HepG2 (cell line): Measurements from ENCODE around the gene PLA2G4A. TPM values are rescaled to one million over a fixed set of nuclear protein-coding genes. Genes with fewer than 3 reads are reported as not detected.

Experiments
- ATAC-seq: fragments of 200-7000 bp; cut with Tn5 transposase; 3 replicates; pipeline ENCODE4 v1.9.1; 2020; ENCODE audit warnings: mild to moderate bottlenecking, moderate library complexity
- BruUV-seq: library from RNA; stranded (reverse); fragments of 400-500 nt; replicated peaks from 2 replicates; lab custom pipeline; 2021; lab: Mats Ljungman, UMichigan
- CTCF ChIA-PET: fragments of 300-600 bp; formaldehyde crosslinking; extraction: SDS; loops from one replicate; lab custom pipeline; 2021; ENCODE audit warnings: low total read pairs, inconsistent platforms, low intra/inter-chr PET ratio; lab: Yijun Ruan, JAX
- POLR2A ChIA-PET: fragments of 350-600 bp; sonication (Branson Sonifier 250); formaldehyde crosslinking; loops from one replicate; lab custom pipeline; 2020; ENCODE audit warnings: antibody characterized with exemption, inconsistent platforms; lab: Yijun Ruan, JAX
- DNase-seq: peaks from one replicate; pipeline ENCODE4 v3.0.0-alpha.2; 2015; ENCODE audit warnings: low spot score
- FAIRE-seq: peaks from 3 replicates; lab custom pipeline; 2011; peaks lifted over from hg19 to GRCh38; lab: Jason Lieb, UNC
- H2AFZ ChIP-seq: one replicate; pipeline ENCODE4 v1.6.1; 2011; ENCODE audit warnings: low read length, inconsistent platforms
- H3K27ac ChIP-seq: fragments of 300-600 bp; 3 replicates; pipeline ENCODE4 v1.8.0; 2011; ENCODE audit warnings: mixed run types, mild to moderate bottlenecking, mixed read lengths, low read length, inconsistent platforms; ENCODE audit not compliant: insufficient read depth; ENCODE audit errors: extremely low read length
- H3K27me3 ChIP-seq, 2 experiments: fragments of 200-600 bp in 1 of 2; 2 replicates in 1 of 2; 3 replicates in 1 of 2; pipeline versions ENCODE4 v1.6.0 to v1.8.0; 2011; ENCODE audit warnings: low read length in 2 of 2, mild to moderate bottlenecking in 2 of 2, moderate library complexity in 2 of 2, inconsistent platforms in 1 of 2; ENCODE audit not compliant: insufficient read depth in 2 of 2, control insufficient read depth in 1 of 2
- H3K36me3 ChIP-seq, 2 experiments: fragments of 200-600 bp in 1 of 2; replicated peaks in 1 of 2; 2 replicates in 1 of 2; 3 replicates in 1 of 2; pipeline versions ENCODE4 v1.5.1 to v1.8.0; 2011; ENCODE audit warnings: low read length in 2 of 2, inconsistent platforms in 1 of 2; ENCODE audit not compliant: insufficient read depth in 2 of 2, control insufficient read depth in 1 of 2
- H3K4me1 ChIP-seq: 2 replicates; pipeline ENCODE4 v1.5.1; 2012; ENCODE audit warnings: low read length, inconsistent platforms; ENCODE audit not compliant: insufficient read depth
- H3K4me2 ChIP-seq: 2 replicates; pipeline ENCODE4 v1.6.0; 2011; ENCODE audit warnings: low read depth, low read length, inconsistent platforms
- H3K4me3 ChIP-seq, 3 experiments: fragments of 200-600 bp in 1 of 3; sonication (generic), shearing (Covaris generic) in 1 of 3; replicated peaks in 1 of 3; 2 replicates each; pipeline ENCODE4 v1.5.1; 2011 to 2016; ENCODE audit warnings: low read length in 3 of 3, inconsistent platforms in 2 of 3, low read depth in 2 of 3, mild to moderate bottlenecking in 2 of 3, control low read depth in 1 of 3, mixed read lengths in 1 of 3; ENCODE audit not compliant: insufficient read depth in 1 of 3
- H3K79me2 ChIP-seq: one replicate; pipeline ENCODE4 v1.6.1; 2011; ENCODE audit warnings: low read length, inconsistent platforms; ENCODE audit not compliant: insufficient read depth
- H3K9ac ChIP-seq: 2 replicates; pipeline ENCODE4 v1.6.0; 2011; ENCODE audit warnings: mild to moderate bottlenecking, low read depth, low read length, inconsistent platforms; ENCODE audit not compliant: insufficient read depth
- H3K9me3 ChIP-seq: 2 replicates; pipeline ENCODE4 v1.5.1; 2012; ENCODE audit warnings: mild to moderate bottlenecking, low read length
- H4K20me1 ChIP-seq: 2 replicates; pipeline ENCODE4 v1.6.0; 2011; ENCODE audit warnings: inconsistent platforms, mild to moderate bottlenecking, low read length, moderate library complexity; ENCODE audit not compliant: insufficient read depth
- CHD4 ChIP-seq: fragments of 200-600 bp; sonication (generic); IDR thresholded peaks from 2 replicates; pipeline ENCODE4 v1.7.0; 2017; ENCODE audit warnings: mild to moderate bottlenecking, low read length, borderline replicate concordance
- ELF1 ChIP-seq: sonication (generic); formaldehyde crosslinking; IDR thresholded peaks from 2 replicates; pipeline ENCODE4 v1.4.0; 2020; ENCODE audit warnings: missing genetic modification reagents
- HDAC2 ChIP-seq: sonication (generic); formaldehyde crosslinking; IDR thresholded peaks from 2 replicates; pipeline ENCODE4 v1.4.0; 2020; ENCODE audit warnings: missing genetic modification reagents
- JARID2 ChIP-seq: sonication (generic); formaldehyde crosslinking; IDR thresholded peaks from 2 replicates; pipeline ENCODE4 v1.8.1; 2023; ENCODE audit warnings: missing genetic modification reagents, inconsistent platforms; ENCODE audit not compliant: insufficient replicate concordance
- NFE2 ChIP-seq: sonication (generic); formaldehyde crosslinking; IDR thresholded peaks from 2 replicates; pipeline ENCODE4 v1.4.0; 2020; ENCODE audit warnings: missing genetic modification reagents
- PTBP1 ChIP-seq: fragments of 200-400 bp; formaldehyde crosslinking; IDR thresholded peaks from 2 replicates; pipeline ENCODE4 v1.6.1; 2018; ENCODE audit warnings: low read length, low read depth; ENCODE audit not compliant: poor library complexity, severe bottlenecking
- TP53 ChIP-seq: sonication (generic); formaldehyde crosslinking; conservative IDR thresholded peaks from 2 replicates; pipeline ENCODE4 v1.4.0; 2020; ENCODE audit warnings: missing genetic modification reagents
- ZNF333 ChIP-seq: sonication (generic); formaldehyde crosslinking; IDR thresholded peaks from 2 replicates; pipeline ENCODE4 v1.4.0; 2020; ENCODE audit warnings: mild to moderate bottlenecking, missing genetic modification reagents, borderline replicate concordance
- ZNF530 ChIP-seq: sonication (generic); formaldehyde crosslinking; IDR thresholded peaks from 2 replicates; pipeline ENCODE4 v1.5.0; 2020; ENCODE audit warnings: low read depth, mild to moderate bottlenecking, missing genetic modification reagents
- ZNF558 ChIP-seq: sonication (generic); formaldehyde crosslinking; IDR thresholded peaks from 2 replicates; pipeline ENCODE4 v1.9.0; 2022; ENCODE audit warnings: mild to moderate bottlenecking, missing genetic modification reagents, borderline replicate concordance
- WGBS: methylation state at CpG from one replicate; pipeline ENCODE4 v1.1.6; 2017; ENCODE audit warnings: low lambda C conversion rate; 5-methylcytosine and 5-hydroxymethylcytosine counted together
- in situ Hi-C: cut with HindIII; loops from 2 replicates; pipeline ENCODE4 v1.10.0; 2017; ENCODE audit warnings: low pct_unique_long_range_greater_than_20kb; ENCODE audit not compliant: extremely low pct_ligation_motif_present
- intact Hi-C: fragments of 100-400 bp; cut with micrococcal nuclease; formaldehyde crosslinking; loops from one replicate; pipeline ENCODE4 v1.10.0; 2022; ENCODE audit not compliant: unreplicated experiment
- polyA plus RNA-seq, 8 experiments: library from polyadenylated mRNA; depleted of rRNA in 3 of 8; stranded (reverse) in 7 of 8; unstranded in 1 of 8; fragments of >200 nt; fragmentation: Illumina TruSeq in 4 of 8; extraction: Trizol in 4 of 8; gene quantifications; 2 replicates each; pipeline versions ENCODE4 v1.2.1 to v1.2.3, GENCODE V29; 2011 to 2016; ENCODE audit warnings: low read depth in 4 of 8, missing spikeins in 1 of 8, mixed read lengths in 1 of 8; ENCODE audit not compliant: insufficient read depth in 1 of 8
- total RNA-seq, 5 experiments: library from RNA; depleted of rRNA; stranded (reverse); fragments of >200 nt; fragmentation: Illumina TruSeq; extraction: Trizol; gene quantifications; 2 replicates each; pipeline ENCODE4 v1.2.3, GENCODE V29; 2016; ENCODE audit warnings: low read depth in 1 of 5
- TF ChIP-seq, protein P1 (sequence below): sonication (generic); formaldehyde crosslinking; IDR thresholded peaks from 2 replicates; pipeline ENCODE4 v1.5.1; 2020; ENCODE audit warnings: missing genetic modification reagents, mild to moderate bottlenecking, borderline replicate concordance
- TF ChIP-seq, protein P2 (sequence below): sonication (generic); formaldehyde crosslinking; IDR thresholded peaks from 2 replicates; pipeline ENCODE4 v1.4.0; 2020; ENCODE audit warnings: missing genetic modification reagents
- TF ChIP-seq, protein P3 (sequence below): IDR thresholded peaks from 2 replicates; pipeline ENCODE4 v1.6.1; 2016; ENCODE audit warnings: missing compliant biosample characterization, missing genetic modification reagents, borderline replicate concordance

The PLA2G4A gene
- total and polyA plus RNA-seq, 2 of the 13 experiments (the other 11 are each of a cell fraction or from before 2014, with no cell fraction given) = not detected

DNA sequence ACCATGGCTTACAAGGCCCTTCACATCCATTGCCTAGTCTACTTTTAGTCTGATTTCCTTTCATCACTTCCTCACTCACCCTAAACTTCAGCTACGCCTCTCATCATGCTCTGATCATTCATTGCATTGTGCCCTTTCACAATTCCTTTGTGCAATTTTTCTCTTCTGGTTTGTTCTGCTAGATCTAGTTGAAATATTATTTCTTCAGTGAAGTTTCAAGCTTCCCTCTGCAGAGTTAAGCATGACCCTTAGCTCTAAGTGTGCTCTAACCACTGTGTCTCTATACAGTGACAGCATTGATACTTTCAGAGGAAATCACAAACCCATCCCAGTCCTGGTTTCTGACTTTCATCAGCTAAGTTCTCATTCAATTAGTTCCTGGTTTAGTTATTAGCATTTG, 166.1 kb downstream of the PLA2G4A start:
- H4K20me1 ChIP-seq = no peaks in the 10 kb centered on the region
- intact Hi-C loops = no loop called here
- POLR2A ChIA-PET = no interaction called here
- TF ChIP-seq ELF1 (CRISPR knock-in tag) (no peak), ZNF333 (no peak), NFE2 (no peak), PTBP1 (no peak), CHD4 (no peak), HDAC2 (no peak), ZNF558 (CRISPR knock-in tag) (no peak), ZNF530 (no peak), TP53 (CRISPR knock-in tag) (no peak), JARID2 (no peak)
- TF ChIP-seq, protein P1, sequence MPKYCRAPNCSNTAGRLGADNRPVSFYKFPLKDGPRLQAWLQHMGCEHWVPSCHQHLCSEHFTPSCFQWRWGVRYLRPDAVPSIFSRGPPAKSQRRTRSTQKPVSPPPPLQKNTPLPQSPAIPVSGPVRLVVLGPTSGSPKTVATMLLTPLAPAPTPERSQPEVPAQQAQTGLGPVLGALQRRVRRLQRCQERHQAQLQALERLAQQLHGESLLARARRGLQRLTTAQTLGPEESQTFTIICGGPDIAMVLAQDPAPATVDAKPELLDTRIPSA (CRISPR knock-in tag) = no peak
- TF ChIP-seq, protein P2, sequence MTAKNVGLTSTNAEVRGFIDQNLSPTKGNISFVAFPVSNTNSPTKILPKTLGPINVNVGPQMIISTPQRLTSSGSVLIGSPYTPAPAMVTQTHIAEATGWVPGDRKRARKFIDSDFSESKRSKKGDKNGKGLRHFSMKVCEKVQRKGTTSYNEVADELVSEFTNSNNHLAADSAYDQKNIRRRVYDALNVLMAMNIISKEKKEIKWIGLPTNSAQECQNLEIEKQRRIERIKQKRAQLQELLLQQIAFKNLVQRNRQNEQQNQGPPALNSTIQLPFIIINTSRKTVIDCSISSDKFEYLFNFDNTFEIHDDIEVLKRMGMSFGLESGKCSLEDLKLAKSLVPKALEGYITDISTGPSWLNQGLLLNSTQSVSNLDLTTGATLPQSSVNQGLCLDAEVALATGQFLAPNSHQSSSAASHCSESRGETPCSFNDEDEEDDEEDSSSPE (CRISPR knock-in tag) = no peak
- TF ChIP-seq, protein P3, sequence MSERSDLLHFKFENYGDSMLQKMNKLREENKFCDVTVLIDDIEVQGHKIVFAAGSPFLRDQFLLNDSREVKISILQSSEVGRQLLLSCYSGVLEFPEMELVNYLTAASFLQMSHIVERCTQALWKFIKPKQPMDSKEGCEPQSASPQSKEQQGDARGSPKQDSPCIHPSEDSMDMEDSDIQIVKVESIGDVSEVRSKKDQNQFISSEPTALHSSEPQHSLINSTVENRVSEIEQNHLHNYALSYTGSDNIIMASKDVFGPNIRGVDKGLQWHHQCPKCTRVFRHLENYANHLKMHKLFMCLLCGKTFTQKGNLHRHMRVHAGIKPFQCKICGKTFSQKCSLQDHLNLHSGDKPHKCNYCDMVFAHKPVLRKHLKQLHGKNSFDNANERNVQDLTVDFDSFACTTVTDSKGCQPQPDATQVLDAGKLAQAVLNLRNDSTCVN (CRISPR knock-in tag) = no peak
- TF ChIP-seq, all 625 proteins: peak for 0
- BruUV-seq = no TSS peak
- Histone ChIP-seq H3K27ac (no peak overlapping the region), H3K4me2 (no peak overlapping the region), H3K36me3 (no peaks in the 10 kb centered on the region), H3K4me3 (no peak overlapping the region), H3K9ac (no peak overlapping the region), H3K27me3 (no peaks in the 10 kb centered on the region), H2AFZ (no peak overlapping the region), H3K9me3 (no peaks in the 10 kb centered on the region), H3K79me2 (no peaks in the 10 kb centered on the region), H3K4me1 (no peaks in the 10 kb centered on the region)
- CTCF ChIA-PET = no interaction called here
- ATAC-seq (no peak), FAIRE-seq (no peak), DNase-seq (no peak)
- 7% methylated on average over 1 of the region's 1 CpG for WGBS
- in situ Hi-C loops = no loop called here
